ENCODE measurements around the gene MAD1L1. TPM values are rescaled to one million over a fixed set of nuclear protein-coding genes. Genes with fewer than 3 reads are reported as not detected.
"Not testable (repeated sequence)": the region's sequence is repeated elsewhere in the genome, so short reads cannot be mapped to it uniquely, and the experiment has no call there.

MAD1L1 gene
- total and polyA plus RNA-seq, 3 donors from 2014 or later = 63.1 to 149 (median 94.6) TPM

DNA sequence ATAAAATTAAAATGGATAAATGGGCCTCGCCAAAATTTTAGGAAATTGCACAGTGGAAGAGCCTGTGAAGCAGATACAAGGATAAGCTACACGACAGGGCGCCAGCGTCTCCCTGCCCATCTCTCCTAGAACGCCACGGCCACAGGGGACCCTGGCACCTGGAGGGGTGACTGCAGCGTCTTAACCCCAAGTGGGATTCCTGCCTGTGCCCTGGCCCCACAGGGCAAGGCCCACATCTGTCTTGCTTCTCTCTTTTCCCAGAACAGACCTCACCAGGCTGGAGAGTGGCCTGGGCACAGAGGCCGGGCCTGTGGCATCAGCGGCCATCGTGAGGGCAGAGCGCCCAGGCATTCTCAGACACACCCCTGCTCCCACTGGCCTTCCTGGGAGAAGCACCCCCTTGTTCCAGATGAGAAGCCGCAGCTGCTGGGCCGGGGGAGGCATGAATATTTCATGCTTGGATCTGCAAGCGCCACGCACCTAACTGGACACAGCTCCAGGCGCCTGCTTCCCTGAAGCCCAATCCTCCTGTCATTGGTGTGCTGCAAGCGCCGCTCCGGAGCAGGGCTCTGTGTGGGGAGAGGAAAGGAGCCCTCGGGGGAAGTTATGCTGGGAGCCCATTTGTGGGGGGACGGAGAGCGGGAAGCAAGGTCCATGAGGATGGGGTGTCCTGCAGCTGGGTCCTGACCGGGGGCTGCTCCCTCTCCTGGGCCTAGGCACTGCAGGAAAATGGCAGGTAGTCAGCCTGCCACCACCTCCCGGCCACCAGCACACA is 409.2 kb downstream of the MAD1L1 start:
- no peaks in the 10 kb centered on the region for H3K9me3 ChIP-seq
- H3K27me3 ChIP-seq = no peaks in the 10 kb centered on the region
- peak; percentile 9 for DNase-seq

DNA sequence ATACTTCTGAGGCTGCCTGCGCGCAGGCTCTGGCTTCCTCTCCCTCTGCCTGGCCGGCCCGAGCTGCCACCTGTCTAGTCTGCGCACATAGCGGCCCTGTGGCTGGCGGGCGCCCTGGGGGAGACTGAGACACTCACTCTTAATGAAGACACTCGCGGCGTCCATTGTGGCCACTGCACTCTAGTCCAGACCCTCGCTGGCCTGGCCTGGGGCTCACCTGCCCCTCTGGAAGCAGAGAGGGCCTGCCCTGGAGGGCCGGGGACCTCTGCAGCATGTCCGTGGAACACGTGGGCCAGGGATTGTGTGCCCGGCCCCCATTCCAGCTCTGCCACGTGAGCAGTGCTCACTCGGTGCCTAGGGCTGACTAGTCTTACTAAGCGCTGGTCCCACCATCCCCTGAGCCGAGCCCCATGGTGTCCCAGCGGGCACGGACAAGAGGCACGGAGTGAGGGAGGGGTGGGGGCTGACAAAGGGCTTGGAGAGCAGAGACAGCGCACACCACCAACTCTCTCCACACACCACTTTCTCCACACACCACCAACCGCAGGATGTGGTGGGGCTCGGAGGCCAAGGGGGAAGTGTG is 413.4 kb downstream of the MAD1L1 start:
- Histone ChIP-seq H3K36me3 (ENCODE audit: low read depth, missing control alignments) (no peaks in the 10 kb centered on the region), H3K4me1 (peaks cover 6% of the 10 kb centered on the region), H3K27me3 (no peaks in the 10 kb centered on the region), H3K4me3 (no peak overlapping the region), H3K27ac (no peak overlapping the region), H3K9me3 (no peaks in the 10 kb centered on the region)
- 78 to 84% methylated on average over 18 to 26 of the region's 26 CpGs for WGBS, 2 donors
- no peak for DNase-seq
- TF ChIP-seq, protein P1, sequence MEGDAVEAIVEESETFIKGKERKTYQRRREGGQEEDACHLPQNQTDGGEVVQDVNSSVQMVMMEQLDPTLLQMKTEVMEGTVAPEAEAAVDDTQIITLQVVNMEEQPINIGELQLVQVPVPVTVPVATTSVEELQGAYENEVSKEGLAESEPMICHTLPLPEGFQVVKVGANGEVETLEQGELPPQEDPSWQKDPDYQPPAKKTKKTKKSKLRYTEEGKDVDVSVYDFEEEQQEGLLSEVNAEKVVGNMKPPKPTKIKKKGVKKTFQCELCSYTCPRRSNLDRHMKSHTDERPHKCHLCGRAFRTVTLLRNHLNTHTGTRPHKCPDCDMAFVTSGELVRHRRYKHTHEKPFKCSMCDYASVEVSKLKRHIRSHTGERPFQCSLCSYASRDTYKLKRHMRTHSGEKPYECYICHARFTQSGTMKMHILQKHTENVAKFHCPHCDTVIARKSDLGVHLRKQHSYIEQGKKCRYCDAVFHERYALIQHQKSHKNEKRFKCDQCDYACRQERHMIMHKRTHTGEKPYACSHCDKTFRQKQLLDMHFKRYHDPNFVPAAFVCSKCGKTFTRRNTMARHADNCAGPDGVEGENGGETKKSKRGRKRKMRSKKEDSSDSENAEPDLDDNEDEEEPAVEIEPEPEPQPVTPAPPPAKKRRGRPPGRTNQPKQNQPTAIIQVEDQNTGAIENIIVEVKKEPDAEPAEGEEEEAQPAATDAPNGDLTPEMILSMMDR (IDR thresholded peaks at IDR 0.05) = no peak
- TF ChIP-seq POLR2A (IDR thresholded peaks at IDR 0.05) = no peak
- intact Hi-C loops (cut with DNase I; ENCODE audit: low total_unique reads) = no loop called here

More for the DNA sequence above, 409.2 kb downstream of the MAD1L1 start:
- 84 to 94% methylated on average over 8 to 24 of the region's 24 CpGs for WGBS, 2 donors
- Histone ChIP-seq H3K36me3 (ENCODE audit: low read depth, missing control alignments) (no peaks in the 10 kb centered on the region), H3K4me1 (no peaks in the 10 kb centered on the region), H3K27ac (no peak overlapping the region), H3K4me3 (no peak overlapping the region)
- TF ChIP-seq POLR2A (IDR thresholded peaks at IDR 0.05) = no peak
- TF ChIP-seq, protein P1 (IDR thresholded peaks at IDR 0.05) = no peak
- intact Hi-C loops (cut with DNase I; ENCODE audit: low total_unique reads) = no loop called here

DNA sequence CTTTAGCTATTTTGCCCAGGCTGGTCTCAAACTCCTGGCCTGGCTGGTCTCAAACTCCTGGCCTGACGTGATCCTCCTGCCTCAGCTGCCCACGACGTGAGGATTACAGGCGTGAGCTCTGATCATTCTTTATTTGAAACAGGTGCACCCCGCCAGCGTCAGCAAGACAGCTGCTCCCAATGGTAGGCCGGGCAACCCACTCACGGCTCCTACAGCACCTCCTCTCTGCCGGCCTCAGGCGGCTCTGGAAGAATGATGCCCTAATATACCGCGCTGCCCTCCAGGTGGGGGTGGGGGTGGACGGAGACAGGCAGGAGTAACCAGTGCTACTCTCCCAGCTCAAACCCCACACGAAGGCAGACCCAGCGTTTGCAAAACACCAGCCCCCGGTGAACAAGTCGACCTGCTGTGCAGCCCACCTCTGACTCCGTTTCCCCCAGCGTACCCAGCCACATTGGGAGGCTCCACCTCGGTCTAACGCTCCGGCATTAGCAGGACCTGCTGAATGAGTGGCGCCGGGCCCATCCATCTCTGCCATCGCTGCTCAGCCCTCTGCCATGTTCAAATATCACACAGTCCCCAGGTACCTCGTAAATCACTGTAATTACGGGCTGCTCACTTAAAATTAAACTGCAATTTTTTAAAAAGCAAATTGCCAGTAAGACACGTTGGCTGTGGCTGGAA is 414.0 kb downstream of the MAD1L1 start:
- H3K9me3 ChIP-seq = no peaks in the 10 kb centered on the region
- intact Hi-C loops (cut with DNase I; ENCODE audit: low total_unique reads) = no loop called here
- no peaks in the 10 kb centered on the region for H3K27me3 ChIP-seq
- 89 to 90% methylated on average over 28 of the region's 28 CpGs for WGBS, 2 donors
- TF ChIP-seq, protein P1 (IDR thresholded peaks at IDR 0.05) = no peak
- TF ChIP-seq POLR2A (IDR thresholded peaks at IDR 0.05) = no peak
- H3K36me3 ChIP-seq (ENCODE audit: low read depth, missing control alignments) = no peaks in the 10 kb centered on the region
- H3K4me3 ChIP-seq = no peak overlapping the region
- H3K27ac ChIP-seq = no peak overlapping the region
- peaks cover 6% of the 10 kb centered on the region for H3K4me1 ChIP-seq
- DNase-seq = no peak

DNA sequence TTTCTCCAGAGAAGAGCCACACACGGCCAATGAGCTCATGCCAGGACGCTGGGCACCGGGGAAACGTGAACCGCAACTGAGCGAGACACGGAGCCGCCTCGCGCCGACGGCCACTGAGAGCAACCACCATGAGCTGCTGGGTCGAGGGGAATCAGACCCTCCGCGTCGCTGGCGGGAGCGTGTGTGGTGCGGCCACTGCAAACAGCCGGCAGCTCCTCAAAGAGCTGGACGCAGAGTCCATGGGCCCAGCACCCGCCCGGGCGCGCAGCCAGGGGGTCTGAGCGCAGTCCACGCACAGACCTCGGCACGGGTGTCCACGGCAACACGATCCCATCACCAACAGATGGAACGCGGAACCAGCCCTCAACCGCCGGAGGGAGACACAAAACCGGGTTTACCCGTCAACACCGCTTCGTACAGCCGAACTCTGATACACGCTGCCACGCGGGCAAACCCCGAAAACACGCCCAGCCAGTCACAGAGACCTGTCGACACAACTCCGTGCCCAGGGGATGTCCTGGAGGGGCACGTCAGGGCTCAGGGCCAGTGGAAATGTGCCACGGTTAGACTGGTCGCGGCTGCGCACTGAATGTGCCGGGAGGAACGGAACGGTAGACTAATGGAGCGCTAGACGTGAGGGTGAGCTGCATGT is 415.6 kb downstream of the MAD1L1 start:
- no peak for TF ChIP-seq POLR2A (IDR thresholded peaks at IDR 0.05)
- TF ChIP-seq, protein P1 (IDR thresholded peaks at IDR 0.05) = no peak
- Histone ChIP-seq H3K4me3 (peak overlapping the region in 1 of 2 donors; percentile 15), H3K27ac (no peak overlapping the region), H3K27me3 (no peaks in the 10 kb centered on the region), H3K4me1 (peaks cover 16% of the 10 kb centered on the region), H3K36me3 (ENCODE audit: low read depth, missing control alignments) (no peaks in the 10 kb centered on the region), H3K9me3 (no peaks in the 10 kb centered on the region)
- DNase-seq = no peak
- WGBS, 2 donors = 77 to 87% methylated on average over 43 to 57 of the region's 57 CpGs
- intact Hi-C loops (cut with DNase I; ENCODE audit: low total_unique reads) = no loop called here

DNA sequence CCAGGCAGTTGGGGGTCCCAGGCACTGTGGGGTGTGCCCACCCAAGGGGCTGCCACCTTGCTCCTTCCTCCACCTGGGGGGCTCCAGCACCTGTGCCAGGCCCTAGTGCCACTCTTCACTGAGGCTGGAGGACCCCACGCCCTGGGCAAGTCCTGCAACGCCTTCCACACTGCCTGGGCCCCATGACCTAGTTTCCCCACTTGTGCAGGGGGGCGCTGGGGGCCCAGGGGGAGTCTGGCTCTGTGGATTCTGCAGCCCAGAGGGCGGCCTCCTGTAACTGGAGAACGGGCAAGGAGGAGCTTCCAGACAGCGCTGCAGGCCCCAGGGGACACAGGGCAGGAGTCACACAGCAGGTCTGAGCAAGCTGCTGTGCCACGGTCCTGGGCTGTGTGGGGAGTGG is 416.3 kb downstream of the MAD1L1 start:
- H3K27ac ChIP-seq; H3K27me3 ChIP-seq; H3K9me3 ChIP-seq; DNase-seq; H3K36me3 ChIP-seq (ENCODE audit: low read depth, missing control alignments); intact Hi-C loops (cut with DNase I; ENCODE audit: low total_unique reads); H3K4me3 ChIP-seq: not testable (repeated sequence)
- 60 to 72% methylated on average over 1 to 7 of the region's 7 CpGs for WGBS, 2 donors
- H3K4me1 ChIP-seq = peaks cover 19% of the 10 kb centered on the region

DNA sequence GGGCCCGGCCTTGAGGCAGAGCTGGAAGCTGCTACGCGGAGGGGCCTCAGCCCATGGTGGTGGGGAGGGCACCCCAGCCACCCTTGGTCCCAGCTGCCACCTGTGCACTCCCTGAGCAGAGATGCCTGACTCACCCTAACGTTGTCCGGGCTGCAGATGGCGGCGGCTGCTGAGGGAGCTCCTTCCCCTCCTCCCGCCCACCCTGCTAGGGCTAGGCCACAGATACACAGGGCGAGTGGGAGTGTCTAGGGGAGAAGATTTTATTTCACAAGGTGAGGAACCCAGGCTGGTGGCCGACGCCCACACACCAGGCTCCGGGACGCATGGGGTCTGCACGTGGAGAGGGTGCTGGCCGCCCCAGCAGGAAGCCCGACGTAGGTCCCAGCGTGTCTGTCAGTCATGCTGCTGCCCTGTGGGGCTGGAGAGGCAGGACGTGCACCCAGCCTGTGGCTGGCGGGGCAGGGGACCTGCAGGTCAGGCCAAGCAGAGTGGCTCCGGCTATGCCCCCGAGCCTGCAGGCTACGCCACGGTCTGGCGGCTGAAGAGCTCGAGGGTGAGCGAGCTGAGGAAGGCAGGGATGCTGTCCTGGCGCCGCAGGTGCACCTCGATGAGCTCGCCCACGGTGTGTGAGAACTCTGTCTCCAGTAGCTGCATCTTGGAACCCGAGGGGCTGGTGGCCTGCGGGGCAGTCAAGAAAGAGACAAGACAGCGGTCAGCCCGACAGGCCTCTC is 417.0 kb downstream of the MAD1L1 start:
- intact Hi-C loops (cut with DNase I; ENCODE audit: low total_unique reads); H3K36me3 ChIP-seq (ENCODE audit: low read depth, missing control alignments); H3K27me3 ChIP-seq; H3K9me3 ChIP-seq; H3K4me3 ChIP-seq; H3K27ac ChIP-seq; DNase-seq: not testable (repeated sequence)
- peaks cover 19% of the 10 kb centered on the region for H3K4me1 ChIP-seq
- WGBS, 2 donors = 94 to 95% methylated on average over 7 to 34 of the region's 36 CpGs
